K562 (cell line): Measurements from ENCODE around the gene AIRE. TPM values are rescaled to one million over a fixed set of nuclear protein-coding genes. Genes with fewer than 3 reads are reported as not detected.

Experiments
- CHD2 ChIP-seq: IDR thresholded peaks from 2 replicates; pipeline ENCODE4 v1.6.1; 2011; ENCODE audit warnings: low read depth, low read length
- ETV6 ChIP-seq, 3 experiments: fragments of 150-350 bp in 1 of 3; sonication (generic) in 1 of 3; formaldehyde crosslinking in 1 of 3; IDR thresholded peaks; 2 replicates each; pipeline versions ENCODE4 v1.6.1 to v1.8.0; 2014 to 2022; ENCODE audit warnings: borderline replicate concordance in 2 of 3, low read depth in 2 of 3, antibody characterized with exemption in 1 of 3, low read length in 1 of 3, mild to moderate bottlenecking in 1 of 3, missing genetic modification reagents in 1 of 3
- HMGN3 ChIP-seq: IDR thresholded peaks from 2 replicates; pipeline ENCODE4 v1.6.1; 2011; ENCODE audit warnings: borderline replicate concordance, low read depth, mild to moderate bottlenecking, mixed read lengths, low read length; ENCODE audit not compliant: insufficient read length; ENCODE audit errors: extremely low read depth
- HMGXB4 ChIP-seq: sonication (generic); formaldehyde crosslinking; IDR thresholded peaks from 2 replicates; pipeline ENCODE4 v1.8.1; 2023; ENCODE audit warnings: mild to moderate bottlenecking, missing genetic modification reagents
- KDM5B ChIP-seq: fragments of 200-600 bp; sonication (generic); IDR thresholded peaks from 2 replicates; pipeline ENCODE4 v1.6.1; 2012; ENCODE audit warnings: low read depth, mild to moderate bottlenecking, moderate library complexity, low read length, control low read depth, inconsistent platforms; ENCODE audit not compliant: insufficient replicate concordance
- MAFG ChIP-seq: fragments of 450-650 bp; conservative IDR thresholded peaks from 2 replicates; pipeline ENCODE4 v1.6.1; 2016; ENCODE audit warnings: missing genetic modification characterization, missing compliant biosample characterization
- MYNN ChIP-seq, 2 experiments: sonication (generic); formaldehyde crosslinking in 1 of 2; IDR thresholded peaks; 2 replicates each; pipeline versions ENCODE4 v1.5.0 to v1.6.1; 2016 to 2020; ENCODE audit warnings: antibody characterized with exemption in 1 of 2, missing genetic modification reagents in 1 of 2
- NR3C1 ChIP-seq: sonication (generic); formaldehyde crosslinking; IDR thresholded peaks from 2 replicates; pipeline ENCODE4 v1.8.1; 2022; ENCODE audit warnings: missing genetic modification reagents
- PATZ1 ChIP-seq: fragments of 250-450 bp; sonication (Bioruptor Pico); IDR thresholded peaks from 2 replicates; pipeline ENCODE4 v1.5.0; 2020; ENCODE audit warnings: mild to moderate bottlenecking, borderline replicate concordance
- SIRT6 ChIP-seq: IDR thresholded peaks from one replicate; pipeline ENCODE4 v1.6.1; 2012; ENCODE audit warnings: low read depth, mild to moderate bottlenecking, control low read depth, inconsistent platforms, low read length, moderate library complexity
- SRSF1 ChIP-seq: fragments of 200-400 bp; formaldehyde crosslinking; IDR thresholded peaks from 2 replicates; pipeline ENCODE4 v1.6.1; 2017; ENCODE audit warnings: mild to moderate bottlenecking, low read depth, low read length, moderate library complexity
- STAG1 ChIP-seq: sonication (generic); formaldehyde crosslinking; IDR thresholded peaks from 2 replicates; pipeline ENCODE4 v1.5.0; 2020; ENCODE audit warnings: missing genetic modification reagents, borderline replicate concordance
- YBX1 ChIP-seq: fragments of 450-650 bp; IDR thresholded peaks from 2 replicates; pipeline ENCODE4 v1.7.1; 2016; ENCODE audit warnings: mild to moderate bottlenecking
- ZBTB9 ChIP-seq: fragments of 450-650 bp; formaldehyde crosslinking; IDR thresholded peaks from 2 replicates; pipeline ENCODE4 v1.4.0; 2020; ENCODE audit warnings: mild to moderate bottlenecking, moderate library complexity
- ZNF146 ChIP-seq: IDR thresholded peaks from one replicate; pipeline ENCODE4 v1.6.1; 2018; ENCODE audit warnings: missing compliant biosample characterization; ENCODE audit not compliant: unreplicated experiment
- ZNF239 ChIP-seq: fragments of 250-450 bp; sonication (Bioruptor Pico); IDR thresholded peaks from 2 replicates; pipeline ENCODE4 v1.4.0; 2020; ENCODE audit warnings: mild to moderate bottlenecking
- ZNF274 ChIP-seq: IDR thresholded peaks from 2 replicates; pipeline ENCODE4 v1.6.1; 2011; ENCODE audit warnings: low read depth, mild to moderate bottlenecking, low read length, moderate library complexity, borderline replicate concordance
- polyA plus RNA-seq, 8 experiments: library from polyadenylated mRNA; depleted of rRNA in 4 of 8; stranded (reverse) in 5 of 8; unstranded in 3 of 8; fragments of >200 nt; fragmentation: Nextera tagmentation in 2 of 8; fragmentation: Illumina TruSeq in 1 of 8; extraction: Ambion mirVana in 2 of 8; extraction: Trizol in 1 of 8; gene quantifications; 2 replicates each; pipeline versions ENCODE4 v1.2.1 to v1.2.3, GENCODE V29; 2011 to 2014; ENCODE audit warnings: inconsistent platforms in 1 of 8, missing spikeins in 1 of 8
- total RNA-seq, 7 experiments: library from RNA; depleted of rRNA in 6 of 7; stranded (reverse); fragments of >200 nt in 6 of 7; fragmentation: Illumina TruSeq in 2 of 7; extraction: Trizol in 2 of 7; gene quantifications; 2 replicates each; pipeline versions ENCODE4 v1.2.1 to v1.2.3, GENCODE V29; 2011 to 2021; ENCODE audit warnings: low replicate concordance in 1 of 7

The AIRE gene
- total and polyA plus RNA-seq, 9 of the 15 experiments (the other 6 are each of a cell fraction or from before 2014, with no cell fraction given) = 0.01 TPM; not detected in 8

- TF ChIP-seq HMGXB4 (CRISPR knock-in tag) (no peak), CHD2 (no peak), YBX1 (no peak), ZBTB9 (CRISPR knock-in tag) (no peak), ETV6 (IDR thresholded peaks at IDR 0.05; ENCODE audit: borderline replicate concordance in 1 of 2, low read depth in 2 of 2, low read length in 1 of 2) (no peak), ETV6 (CRISPR knock-in tag; IDR thresholded peaks at IDR 0.05; ENCODE audit: borderline replicate concordance) (no peak), MAFG (tag) (no peak), ZNF146 (CRISPR knock-in tag) (no peak), ZNF274 (no peak), MYNN (IDR thresholded peaks at IDR 0.05) (peak; percentile 10; the same call in 1 of the 2 replicates), MYNN (CRISPR knock-in tag; IDR thresholded peaks at IDR 0.05) (no peak), STAG1 (CRISPR knock-in tag) (no peak), PATZ1 (CRISPR knock-in tag) (no peak), HMGN3 (peak; percentile 23), SRSF1 (no peak), ZNF239 (CRISPR knock-in tag) (no peak), SIRT6 (peak; percentile 33), KDM5B (no peak), NR3C1 (CRISPR knock-in tag) (no peak)
These were observed 43.6 kb downstream of the AIRE start (continued) for GRCh38 chr21:44329086-44329889.
